Renal cortex interstitium (tissue), 11 donors: ENCODE data around the gene BST1. TPM values are rescaled to one million over a fixed set of nuclear protein-coding genes. Genes with fewer than 3 reads are reported as not detected.

Source experiments
- DNase-seq, 11 donors: peaks; one replicate each; pipeline ENCODE4 v3.0.0-alpha.2; 2013; ENCODE audit warnings: low read depth in 9 of 11, low spot score in 4 of 11; ENCODE audit errors: extremely low read depth in 1 of 11
- polyA plus RNA-seq, 3 donors: library from polyadenylated mRNA; unstranded; fragments of 120-200 nt; gene quantifications; one replicate each; pipeline ENCODE4 v1.2.1, GENCODE V29; 2013; ENCODE audit not compliant: insufficient read length in 3 of 3

The BST1 gene
- polyA plus RNA-seq, 3 donors: 14.4 to 16.7 (median 15.2) TPM

GRCh38 chr4:15672101-15672500 lies 30.8 kb upstream of the BST1 start:
- DNase-seq: no peak

GRCh38 chr4:15673337-15673736 lies 29.5 kb upstream of the BST1 start:
- no peak for DNase-seq

GRCh38 chr4:15674046-15674445 lies 28.8 kb upstream of the BST1 start:
- DNase-seq: no peak

- no peak for DNase-seq
Measured at GRCh38 chr4:15674926-15675325, 27.9 kb upstream of the BST1 start.

- DNase-seq: no peak
Measured at GRCh38 chr4:15675356-15675755, 27.5 kb upstream of the BST1 start.

GRCh38 chr4:15676039-15676438 lies 26.8 kb upstream of the BST1 start:
- DNase-seq: no peak

- DNase-seq: no peak
Measured at GRCh38 chr4:15676899-15677298, 26.0 kb upstream of the BST1 start.

- DNase-seq: peak in 5 of 11 donors; percentile 30 to 63 (median 44)
Measured at GRCh38 chr4:15677507-15677988, 25.3 kb upstream of the BST1 start.

- DNase-seq: peak in 1 of 11 donors; percentile 13
Measured at GRCh38 chr4:15681067-15681371, 21.8 kb upstream of the BST1 start.

- peak; percentile 94 to 99 (median 97) for DNase-seq
Measured at GRCh38 chr4:15681372-15682241, 21.3 kb upstream of the BST1 start, which contains the start of gene FAM200B. FAM200B (plus strand) TSS chr4:15681827; CDS start chr4:15686978, 5,151 bp downstream.

GRCh38 chr4:15682242-15683142 lies 20.4 kb upstream of the BST1 start:
- DNase-seq: peak in 2 of 11 donors; percentile 14 to 15

GRCh38 chr4:15683143-15683495 lies 19.7 kb upstream of the BST1 start:
- DNase-seq: no peak

GRCh38 chr4:15684498-15684897 lies 18.4 kb upstream of the BST1 start:
- no peak for DNase-seq

- DNase-seq: no peak
Measured at GRCh38 chr4:15688051-15688450, 14.8 kb upstream of the BST1 start.

GRCh38 chr4:15689540-15689939 lies 13.3 kb upstream of the BST1 start:
- DNase-seq: no peak

GRCh38 chr4:15690020-15690809 lies 12.7 kb upstream of the BST1 start:
- no peak for DNase-seq

GRCh38 chr4:15691346-15692135 lies 11.3 kb upstream of the BST1 start:
- DNase-seq: no peak

GRCh38 chr4:15692602-15693001 lies 10.3 kb upstream of the BST1 start:
- DNase-seq: no peak
